NCI-H446 (cell line): ENCODE results near the gene PCBP3.
"Not testable (repeated sequence)": the region's sequence is repeated elsewhere in the genome, so short reads cannot be mapped to it uniquely, and the experiment has no call there.

Experiments
- DNase-seq, 2 experiments: peaks; one replicate each; lab custom pipeline; 2025; lab: John Stamatoyannopoulos, UW

PCBP3 gene

DNA sequence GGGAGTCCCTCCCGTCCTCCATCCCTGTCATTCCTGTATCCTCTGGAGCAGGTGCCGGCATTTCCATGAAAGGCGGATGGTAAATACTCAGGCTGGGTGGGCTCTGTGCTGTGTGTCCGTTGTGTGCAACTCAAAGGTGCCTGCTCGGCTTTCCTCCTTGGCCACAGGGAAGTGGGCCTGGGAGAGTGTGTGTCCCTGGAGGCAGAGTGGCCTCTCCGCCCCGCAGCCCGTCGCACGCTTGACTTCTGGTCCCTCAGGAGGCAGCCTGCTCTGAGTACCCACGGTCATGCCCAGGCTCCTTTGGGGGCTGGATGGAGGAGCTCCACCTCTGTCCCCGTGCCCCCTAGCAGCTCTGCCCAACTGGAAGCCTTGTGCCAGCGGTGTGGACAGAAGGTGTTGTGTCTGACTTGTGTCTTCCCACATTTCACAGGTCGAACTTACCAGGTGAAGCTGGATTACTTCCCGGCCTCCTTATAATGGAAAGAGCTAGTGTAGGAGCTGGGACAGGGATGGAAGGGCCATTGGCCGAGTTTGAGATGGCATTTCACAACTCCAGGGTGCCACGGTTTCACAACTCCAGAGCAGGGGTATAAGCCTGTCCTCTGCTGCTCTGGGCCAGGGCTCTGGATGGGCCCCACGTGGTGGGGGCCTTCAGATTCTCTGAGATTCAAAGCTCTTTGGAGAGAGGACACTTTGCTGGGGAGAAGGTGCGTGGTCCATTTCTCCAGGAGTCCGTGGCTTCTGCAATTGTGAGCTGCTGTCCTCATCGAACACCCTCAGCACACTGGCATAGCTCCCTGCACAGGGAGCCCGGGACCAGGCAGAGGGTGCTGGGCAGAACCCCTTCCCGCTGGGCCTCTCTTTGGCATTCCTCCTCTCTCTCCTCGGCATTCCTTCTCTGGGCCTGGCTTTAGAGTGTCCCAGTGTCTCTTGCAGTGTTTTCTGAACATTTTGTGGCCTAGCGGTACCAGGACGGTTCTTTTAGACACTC lies 185.3 kb downstream of the PCBP3 start:
- no peak for DNase-seq

DNA sequence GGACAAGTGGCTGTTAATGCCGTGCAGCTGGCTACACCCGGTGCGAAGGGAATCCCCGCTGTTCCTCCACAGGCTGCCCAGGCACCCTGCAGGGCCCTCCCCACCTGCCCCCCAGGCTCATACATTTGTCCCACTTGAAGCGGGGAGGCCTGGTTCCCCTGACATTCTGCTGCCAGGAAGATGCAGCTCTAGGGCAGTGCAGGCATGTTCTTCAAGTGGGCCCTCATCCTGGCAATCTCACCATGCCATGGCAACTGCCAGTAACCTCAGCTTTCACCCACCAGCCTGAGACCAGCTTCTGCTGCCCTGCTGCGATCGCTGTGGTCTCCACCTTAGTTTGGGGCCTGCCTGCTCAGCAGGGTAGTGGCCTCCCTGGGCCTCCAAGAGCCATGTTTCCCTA lies 186.1 kb downstream of the PCBP3 start:
- DNase-seq: no peak

DNA sequence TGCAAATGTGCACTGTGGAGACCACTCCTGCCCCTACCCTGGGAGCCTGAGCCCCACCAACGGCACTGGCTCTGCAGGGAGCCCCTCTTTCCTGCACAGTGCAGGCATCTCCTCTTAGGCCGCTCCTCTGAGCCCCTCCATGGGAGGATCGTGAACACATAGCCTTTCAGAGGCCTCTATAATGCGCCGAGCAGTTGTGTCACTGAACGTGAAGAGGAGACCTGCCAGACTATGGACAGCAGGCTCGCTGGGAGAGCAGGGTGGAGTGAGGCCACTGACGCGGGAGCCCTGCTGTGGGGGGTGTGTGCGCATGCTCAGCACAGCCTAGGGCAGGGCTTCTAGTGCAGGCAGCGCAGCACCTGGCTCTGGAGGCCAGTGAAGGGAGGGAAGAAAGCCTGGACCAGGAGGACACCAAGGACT lies 186.7 kb downstream of the PCBP3 start:
- no peak for DNase-seq

DNA sequence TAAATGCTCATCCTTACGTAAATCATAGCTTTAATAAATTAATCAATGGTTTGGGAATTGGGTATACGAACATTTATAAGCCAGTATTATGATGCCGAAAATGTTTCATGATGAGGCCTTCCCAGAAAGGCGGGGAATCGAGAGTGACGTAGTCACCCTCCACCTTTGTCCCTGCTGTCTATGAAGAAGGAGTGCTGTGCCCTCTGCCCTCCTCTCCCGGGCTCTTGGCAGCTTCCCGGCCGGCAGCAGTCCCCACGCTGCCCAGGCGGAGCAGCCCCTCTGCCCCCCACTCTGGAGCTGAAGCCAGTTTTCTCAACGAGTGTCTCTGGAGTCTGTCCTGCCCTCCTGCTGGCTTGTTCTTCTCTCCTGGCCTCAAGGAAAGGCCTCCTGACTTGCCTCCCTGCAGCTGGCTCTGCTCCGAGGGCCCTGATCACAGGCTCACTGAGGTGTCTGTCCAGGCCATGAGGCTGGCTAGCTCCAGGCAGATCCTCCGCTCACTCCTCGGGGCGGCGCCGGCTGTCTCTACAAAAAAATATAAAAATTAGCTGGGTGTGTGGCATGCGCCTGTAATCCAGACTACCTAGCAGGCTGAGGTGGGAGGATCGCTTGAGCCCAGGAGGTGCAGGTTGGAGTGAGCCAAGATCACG lies 187.3 kb downstream of the PCBP3 start:
- no peak for DNase-seq

DNA sequence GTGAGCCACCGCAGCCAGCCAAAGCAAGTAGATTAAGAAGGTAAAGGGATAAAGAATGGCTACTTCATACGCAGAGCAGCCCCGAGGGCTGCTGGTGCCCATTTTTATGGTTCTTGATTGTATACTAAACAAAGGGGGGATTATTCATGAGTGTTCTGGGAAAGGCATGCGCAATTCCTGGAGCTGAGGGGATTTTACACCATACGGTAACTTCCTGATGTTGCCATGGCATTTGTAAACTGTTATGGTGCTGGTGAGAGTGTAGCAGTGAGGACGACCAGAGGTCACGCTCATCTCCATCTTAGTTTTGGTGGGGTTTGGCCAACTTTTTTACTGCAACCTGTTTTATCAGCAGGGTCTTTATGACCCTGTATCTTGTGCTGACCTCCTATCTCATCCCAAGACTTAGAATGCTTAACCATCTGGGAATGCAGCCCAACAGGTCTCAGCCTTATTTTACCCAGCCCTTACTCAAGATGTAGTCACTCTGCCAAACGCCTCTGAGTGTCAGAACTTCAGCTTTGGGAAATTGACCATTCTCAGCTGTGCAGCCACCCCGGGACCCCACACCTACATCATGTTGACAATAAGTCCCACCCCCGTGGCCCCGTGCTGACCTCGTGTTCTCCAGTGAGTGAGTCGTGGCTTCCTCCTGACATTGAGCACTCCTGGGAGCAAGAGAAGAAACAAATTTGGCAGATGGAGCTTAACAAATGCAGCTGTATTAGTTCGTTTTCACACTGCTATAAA lies 188.6 kb downstream of the PCBP3 start:
- no peak for DNase-seq

DNA sequence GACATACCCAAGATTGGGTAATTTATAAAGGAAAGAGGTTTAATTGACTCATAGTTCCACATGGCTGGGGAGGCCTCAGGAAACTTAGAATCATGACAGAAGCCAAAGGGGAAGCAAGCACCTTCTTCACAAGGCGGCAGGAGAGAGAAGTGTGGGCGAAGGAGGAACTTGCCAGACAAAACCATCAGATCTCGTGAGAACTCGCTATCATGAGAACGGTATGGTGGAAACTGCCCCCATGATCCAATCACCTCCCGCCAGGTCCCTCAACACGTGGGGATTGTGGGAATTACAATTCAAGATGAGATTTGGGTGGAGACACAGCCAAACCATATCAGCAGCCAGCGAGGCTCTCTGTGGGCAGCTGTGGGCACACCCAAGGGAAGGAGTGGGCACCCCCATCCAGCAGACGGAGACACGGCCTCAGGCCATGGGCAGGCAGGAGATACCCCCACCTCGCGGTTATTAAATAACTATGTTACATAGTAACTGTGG lies 189.3 kb downstream of the PCBP3 start:
- not testable (repeated sequence) for DNase-seq

DNA sequence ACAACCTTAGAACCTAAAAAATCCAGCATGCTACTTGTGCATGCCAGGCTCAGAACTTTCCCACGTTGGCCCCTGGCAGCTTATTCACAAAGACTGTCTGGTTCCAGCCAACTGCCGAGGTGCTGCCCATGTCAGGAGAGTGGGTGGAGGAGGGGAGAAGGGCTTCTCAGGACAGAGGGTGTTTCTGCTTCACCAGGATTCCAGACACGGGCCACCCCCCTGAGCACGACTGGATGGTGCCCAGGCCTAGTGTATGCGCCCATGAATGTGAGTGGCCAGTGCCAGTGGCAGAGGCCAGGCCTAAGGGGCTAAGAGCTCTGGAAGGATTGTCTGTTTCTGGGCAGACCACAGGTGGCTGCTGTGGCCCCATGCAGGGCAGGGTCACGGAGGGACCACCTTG lies 189.9 kb downstream of the PCBP3 start:
- no peak for DNase-seq

DNA sequence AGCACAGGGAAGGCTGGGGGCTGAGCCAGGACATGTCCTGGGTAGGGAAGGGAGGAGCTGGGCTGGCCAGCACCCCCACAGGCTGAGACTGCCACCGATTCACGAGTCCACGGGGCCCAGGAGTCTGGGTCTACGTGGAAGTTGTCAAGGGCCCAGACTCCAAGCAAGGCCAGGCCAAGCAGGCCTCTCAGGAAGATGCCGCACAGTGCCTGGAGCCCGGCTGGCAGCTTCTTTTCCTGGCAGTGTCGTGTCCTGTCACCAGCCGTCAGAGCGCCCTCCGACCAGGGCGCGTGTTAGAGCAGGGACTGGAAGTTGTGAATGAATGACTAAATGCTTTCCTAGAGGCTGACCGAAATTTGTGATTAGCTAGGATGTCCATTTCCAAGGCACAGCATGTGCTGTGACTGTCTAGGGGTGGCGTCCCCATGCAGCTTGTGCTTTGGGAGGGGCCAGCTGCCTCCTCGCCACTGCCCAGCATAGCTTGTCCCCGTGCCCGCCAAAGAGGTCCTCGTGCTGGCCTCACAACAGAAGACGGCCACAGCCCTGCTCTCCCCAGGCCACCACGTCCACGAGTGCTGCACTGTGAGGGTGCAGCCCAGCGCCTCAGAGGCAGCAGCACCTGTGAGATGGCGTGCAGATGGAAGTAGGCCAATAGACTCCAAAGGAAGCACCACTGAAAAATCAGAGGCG lies 190.6 kb downstream of the PCBP3 start:
- no peak for DNase-seq

DNA sequence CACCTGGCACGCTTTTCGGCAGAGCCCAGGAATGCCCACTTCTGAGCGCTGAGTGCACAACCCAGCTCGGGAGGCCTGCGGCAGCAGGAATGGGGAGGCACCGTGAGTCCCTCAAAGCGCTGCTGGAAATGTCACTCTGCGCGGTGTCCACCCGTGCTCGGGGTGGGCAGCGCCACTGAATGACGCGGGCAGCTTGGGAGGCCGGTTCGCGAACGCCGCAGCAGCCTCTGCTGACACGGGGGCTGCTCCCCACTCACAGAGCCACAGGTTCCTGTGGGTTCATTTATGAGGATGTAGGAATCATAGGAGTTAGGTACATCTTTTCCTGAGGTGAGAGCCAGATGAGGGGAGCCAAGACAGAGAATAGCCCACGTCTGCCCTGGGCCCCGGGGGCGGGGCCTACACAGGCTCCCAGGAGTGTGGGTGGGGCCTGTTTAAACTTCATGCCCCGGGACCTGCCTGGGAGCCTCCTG lies 191.3 kb downstream of the PCBP3 start:
- DNase-seq: no peak

DNA sequence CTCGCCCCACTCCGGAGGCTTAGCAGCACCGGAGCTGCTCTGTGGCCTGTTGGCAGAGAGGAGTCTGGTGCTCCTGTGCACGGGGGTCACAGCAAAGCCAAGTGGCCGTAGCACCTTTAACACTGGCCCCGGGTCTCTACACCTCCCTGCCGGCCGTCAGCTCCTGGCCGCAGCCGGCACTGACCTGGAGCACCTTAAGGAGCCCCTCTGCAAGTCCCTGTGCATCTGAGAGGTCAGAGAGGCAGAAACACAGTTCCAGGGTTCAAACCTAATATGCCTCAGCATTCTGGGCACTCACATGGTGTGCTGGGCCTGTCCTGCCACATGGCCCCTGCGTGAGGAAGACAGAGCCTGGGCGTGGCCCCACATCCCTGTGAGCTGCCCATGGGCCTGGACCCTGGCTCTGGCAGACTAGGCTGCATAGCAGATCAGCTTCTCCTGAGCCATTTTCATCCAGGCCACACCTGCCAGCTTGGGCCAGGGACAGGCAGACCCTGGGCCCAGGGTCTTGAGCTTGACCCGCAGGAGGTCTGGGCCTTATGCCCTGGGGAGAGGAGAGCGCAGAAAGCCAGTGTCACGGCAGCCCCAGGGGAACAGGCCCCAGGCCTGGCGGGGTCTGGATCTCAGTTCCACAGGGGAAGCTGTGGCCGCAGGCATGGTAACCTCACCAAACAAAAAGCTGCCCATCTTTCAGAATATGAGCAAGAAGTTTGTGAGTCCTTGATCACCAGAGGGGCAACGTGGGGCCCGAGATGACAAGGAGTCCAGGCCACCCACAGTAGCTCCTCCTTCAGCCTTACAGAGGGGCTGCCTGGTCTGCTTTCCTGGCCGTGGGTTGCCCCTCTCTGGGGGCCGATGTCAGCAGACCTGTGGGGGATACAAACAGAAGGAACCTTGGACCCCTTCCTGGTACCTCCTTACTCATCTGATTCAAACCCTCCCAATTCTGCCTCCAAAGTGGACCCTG lies 192.1 kb downstream of the PCBP3 start:
- DNase-seq: no peak

DNA sequence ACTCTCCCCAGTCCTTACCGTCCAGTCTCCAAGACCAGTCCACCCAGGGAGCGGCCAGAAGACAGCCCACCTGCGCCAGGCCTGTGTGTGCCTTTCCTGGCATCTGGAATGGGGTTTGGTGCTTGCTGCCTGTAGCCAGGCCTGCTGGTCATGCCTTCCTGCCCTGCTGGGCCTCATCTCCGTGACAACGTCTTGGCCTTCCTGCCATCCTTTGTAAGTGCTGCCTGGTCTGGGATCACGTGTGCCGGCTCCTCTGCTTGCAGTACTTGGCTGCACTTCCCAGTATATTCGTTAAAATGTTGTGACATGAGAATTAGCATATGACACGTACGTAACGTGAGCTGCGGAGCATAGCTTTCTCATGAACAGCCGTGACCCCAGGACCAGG lies 192.7 kb downstream of the PCBP3 start:
- DNase-seq: no peak

DNA sequence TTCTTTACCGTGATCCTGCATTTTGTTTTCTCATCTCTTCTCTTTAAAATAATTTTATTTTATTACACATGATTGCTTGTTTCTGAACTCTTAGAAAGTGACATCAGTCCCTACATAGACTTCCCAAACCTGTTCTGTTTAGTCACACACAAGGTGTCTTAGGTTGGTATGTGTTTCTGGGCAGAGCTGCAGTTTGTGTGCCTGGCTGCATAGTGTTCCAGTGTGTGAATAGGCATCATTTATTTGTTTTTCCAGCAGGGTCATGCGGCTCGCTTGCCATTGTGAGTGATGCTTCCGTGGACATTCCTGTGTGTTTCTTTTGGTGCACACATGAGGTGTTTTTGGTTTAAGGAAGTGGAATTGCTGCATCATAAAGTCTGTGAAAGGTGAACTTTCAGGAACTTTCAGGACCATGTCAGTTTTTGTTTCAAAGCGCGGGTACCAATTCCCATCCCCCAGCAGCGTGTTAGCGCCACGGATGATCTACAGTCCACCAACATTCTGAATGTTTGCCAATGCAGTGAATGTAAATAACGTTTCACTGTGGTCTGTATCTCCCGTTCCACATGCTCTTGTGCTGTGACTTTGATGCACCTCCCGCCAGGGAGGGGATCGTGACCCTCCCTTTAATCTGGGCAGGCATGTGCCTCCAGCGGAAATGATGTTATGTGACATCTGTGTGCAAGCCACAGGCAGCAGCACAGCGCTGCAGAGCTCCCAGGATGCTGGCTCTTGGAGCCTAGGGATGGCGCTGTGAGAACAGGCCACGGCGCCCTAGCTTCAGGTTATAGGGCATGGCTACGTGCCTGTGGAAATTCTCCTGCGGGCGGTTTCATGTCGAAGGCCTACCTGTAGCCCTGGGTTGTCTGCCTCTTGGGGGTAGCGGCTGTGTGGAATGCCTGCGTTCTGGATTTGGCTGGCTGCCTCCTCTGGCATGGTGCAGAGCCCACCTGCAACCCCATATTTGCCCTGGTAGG lies 193.5 kb downstream of the PCBP3 start:
- no peak for DNase-seq

DNA sequence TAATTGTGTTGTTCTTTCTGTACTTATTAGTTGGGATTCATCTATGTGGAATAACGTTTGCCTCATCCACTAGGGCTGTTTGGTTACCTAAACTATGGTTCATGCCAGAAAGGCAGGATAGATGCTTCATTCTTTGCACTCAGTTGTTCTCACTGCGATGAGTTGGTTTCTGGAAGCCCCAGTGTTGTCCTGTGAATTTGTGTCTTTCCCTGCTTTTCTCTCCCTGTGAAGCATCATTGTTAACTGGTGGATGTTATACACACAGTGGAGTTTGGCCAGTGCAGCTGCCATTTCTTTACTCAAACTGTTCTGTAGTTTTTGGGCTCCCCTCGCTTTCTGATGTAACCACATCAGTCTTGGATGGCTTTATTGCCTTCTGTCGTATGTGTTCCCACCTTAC lies 194.4 kb downstream of the PCBP3 start:
- no peak for DNase-seq

DNA sequence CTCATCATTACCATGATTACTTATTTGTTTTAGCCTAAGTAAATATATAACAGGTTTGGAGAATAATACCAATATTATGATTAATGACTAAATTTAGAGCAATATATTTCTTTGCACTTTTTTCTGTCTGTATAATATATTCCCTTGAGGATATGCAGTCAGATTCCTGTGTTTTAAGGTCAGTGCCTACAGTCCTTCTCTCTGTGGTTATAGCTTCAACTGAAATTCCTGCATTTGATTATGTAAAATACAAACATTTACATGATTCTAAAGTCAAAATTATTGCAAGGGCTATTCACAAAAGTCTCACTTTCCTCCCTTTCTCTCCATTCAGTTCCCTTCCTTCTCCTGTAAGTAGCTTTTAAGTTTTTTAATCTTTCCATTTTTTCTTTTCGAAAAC lies 195.1 kb downstream of the PCBP3 start:
- DNase-seq: no peak

DNA sequence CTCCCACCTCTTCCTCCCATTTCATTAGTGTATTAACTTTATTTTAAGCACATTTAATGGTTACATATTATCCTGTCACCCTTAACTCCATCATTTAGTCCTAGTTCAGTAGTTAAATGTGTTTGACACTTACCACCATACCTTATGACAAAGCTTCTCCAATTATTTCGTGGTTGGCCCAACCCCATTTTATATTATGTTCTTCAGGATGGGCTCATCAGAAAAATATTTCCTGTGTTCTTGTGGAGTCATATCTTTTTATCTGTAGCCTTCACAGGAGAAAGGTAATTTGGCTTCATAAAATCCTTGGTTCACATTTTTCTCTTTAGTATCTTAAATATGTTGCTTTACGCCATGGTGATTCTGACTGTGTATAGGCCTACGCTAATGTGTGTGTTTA lies 195.7 kb downstream of the PCBP3 start:
- no peak for DNase-seq

DNA sequence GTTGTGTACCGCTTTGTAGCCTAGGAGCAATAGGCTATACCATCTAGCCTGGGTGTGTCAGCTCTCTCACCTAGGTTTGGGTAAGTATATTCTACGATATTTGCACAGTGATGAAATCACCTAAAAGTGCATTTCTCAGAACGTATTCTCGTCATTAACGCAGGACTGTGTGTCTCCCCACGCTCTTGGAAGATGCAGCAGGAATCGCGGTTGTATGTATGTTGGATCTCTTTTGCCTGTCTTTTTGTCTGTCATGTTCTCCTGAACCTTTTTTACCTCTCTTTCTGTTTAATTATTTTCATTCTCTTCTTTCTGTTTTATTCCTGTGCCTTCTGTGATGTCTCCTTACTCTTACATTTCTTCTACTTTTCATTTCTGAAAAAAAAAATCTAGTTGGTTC lies 197.5 kb downstream of the PCBP3 start:
- DNase-seq: no peak

DNA sequence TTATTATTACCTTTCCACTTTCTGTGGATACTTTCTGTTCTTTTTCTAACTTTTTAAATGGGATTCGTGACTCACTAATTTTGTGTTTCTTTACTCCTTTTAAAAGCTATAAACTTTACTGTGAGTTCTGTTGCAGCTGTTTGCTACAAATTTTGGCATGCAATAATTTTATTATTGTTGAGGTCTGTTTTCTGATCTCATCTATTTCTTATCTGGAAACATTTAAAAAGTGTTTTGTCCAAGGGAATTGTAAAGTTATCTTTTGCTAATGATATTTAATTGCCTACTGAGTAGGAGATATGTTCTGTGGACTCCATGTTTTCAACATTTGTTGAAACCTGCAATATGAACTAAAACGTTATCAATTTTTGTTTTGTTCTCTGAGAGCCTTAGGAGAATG lies 199.9 kb downstream of the PCBP3 start:
- no peak for DNase-seq

DNA sequence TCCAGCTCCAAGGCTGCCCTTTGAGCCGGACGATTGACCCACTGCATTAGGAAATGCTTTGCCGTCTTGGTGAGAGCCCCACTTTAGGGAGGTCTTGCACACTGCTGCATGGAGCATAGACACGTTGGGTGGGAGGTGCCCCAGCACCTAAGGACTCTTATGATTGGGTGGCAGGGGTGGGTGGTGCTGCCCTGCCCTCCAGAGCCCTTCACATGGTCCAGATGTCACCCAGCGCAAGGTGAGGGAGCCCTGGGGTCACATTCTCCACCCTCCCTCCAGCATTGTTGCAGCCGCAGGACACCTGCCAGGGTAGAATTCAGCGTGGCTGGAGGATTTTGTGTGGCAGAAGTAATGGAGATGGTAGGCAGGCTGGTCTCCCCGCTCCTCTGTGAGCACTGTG lies 200.7 kb downstream of the PCBP3 start:
- DNase-seq: no peak

DNA sequence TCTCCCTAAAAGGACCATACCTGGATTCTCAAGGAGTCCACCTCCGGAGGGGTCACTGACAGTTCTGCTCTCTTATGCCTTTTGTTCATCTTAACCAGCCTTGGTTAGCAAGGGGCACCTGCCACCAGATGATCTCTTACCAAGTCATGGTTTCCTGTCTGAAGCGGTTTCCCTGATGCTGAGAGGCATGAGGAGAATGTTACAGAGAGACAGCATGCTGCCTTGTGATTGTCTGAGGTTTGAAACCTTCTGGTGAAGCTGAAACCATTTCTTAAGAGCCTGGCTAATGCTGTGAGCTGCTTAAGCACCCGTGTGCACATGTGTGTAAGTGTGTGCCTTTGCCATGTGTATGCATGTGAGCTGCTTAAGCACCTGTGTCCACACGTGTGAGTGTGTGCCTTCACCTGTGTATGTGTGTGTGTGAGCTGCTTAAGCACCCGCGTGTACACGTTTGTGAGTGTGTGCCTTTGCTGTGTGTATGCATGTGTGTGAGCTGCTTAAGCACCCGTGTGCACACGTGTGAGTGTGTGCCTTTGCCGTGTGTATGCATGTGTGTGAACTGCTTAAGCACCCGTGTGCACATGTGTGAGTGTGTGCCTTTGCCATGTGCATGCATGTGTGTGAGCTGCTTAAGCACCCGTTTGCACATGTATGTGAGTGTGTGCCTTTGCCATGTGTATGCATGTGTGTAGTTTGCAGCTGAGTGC lies 201.7 kb downstream of the PCBP3 start:
- no peak for DNase-seq
